Islet of Langerhans (tissue), 1 donor: ENCODE measurements around the gene MAN2B2.
"Not testable (repeated sequence)": the region's sequence is repeated elsewhere in the genome, so short reads cannot be mapped to it uniquely, and the experiment has no call there.

ENCODE experiments used
- FAIRE-seq: peaks from one replicate; lab custom pipeline; 2011; peaks lifted over from hg19 to GRCh38; lab: Jason Lieb, UNC

Gene MAN2B2

DNA sequence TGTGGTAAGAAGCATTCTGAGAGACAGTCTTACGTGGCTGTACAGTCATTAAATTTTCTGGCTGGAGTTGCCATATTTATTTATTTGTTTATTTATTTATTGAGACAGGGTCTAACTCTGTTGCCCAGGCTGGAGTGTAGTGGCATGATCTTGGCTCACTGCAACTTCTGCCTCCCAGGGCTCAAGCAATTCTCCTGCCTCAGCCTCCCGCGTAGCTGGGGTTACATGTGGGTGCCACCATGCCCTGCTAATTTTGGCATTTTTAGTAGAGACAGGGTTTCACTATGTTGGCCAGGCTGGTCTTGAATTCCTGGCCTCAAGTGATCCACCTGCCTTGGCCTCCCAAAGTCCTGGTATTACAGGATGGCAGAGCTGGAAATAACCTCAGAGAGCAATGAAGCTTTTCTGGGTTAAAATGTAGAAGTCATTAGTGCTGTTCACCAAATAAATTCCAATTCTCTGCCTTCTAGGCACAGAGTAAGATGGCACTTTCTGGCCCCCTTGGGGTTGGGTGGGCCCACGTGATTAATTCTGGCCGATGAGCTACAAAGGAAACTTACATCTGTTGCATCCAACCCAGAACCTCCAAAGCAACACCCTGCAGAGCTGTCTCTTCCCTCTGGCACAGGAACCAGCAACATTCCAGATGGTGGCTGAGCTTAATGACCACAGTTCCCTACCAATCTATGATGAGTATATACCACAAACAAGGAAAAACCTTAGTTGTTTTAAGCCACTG, 70.0 kb downstream of the MAN2B2 start:
- FAIRE-seq = no peak

GRCh38 chr4:6647169-6647568, 72.2 kb downstream of the MAN2B2 start:
- no peak for FAIRE-seq

GRCh38 chr4:6647582-6648230, 72.7 kb downstream of the MAN2B2 start:
- no peak for FAIRE-seq

GRCh38 chr4:6649216-6649615, 74.2 kb downstream of the MAN2B2 start:
- no peak for FAIRE-seq

- FAIRE-seq = not testable (repeated sequence)
Measured at GRCh38 chr4:6654211-6654610, 79.2 kb downstream of the MAN2B2 start.

DNA sequence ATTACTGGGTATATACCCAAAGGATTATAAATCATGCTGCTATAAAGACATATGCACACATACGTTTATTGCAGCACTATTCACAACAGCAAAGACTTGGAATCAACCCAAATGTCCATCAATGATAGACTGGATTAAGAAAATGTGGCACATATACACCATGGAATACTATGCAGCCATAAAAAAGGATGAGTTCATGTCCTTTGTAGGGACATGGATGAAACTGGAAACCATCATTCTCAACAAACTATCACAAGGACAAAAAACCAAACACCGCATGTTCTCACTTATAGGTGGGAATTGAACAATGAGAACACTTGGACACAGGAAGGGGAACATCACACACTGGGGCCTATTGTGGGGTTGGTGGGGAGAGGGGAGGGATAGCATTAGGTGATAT, 80.3 kb downstream of the MAN2B2 start:
- not testable (repeated sequence) for FAIRE-seq

DNA sequence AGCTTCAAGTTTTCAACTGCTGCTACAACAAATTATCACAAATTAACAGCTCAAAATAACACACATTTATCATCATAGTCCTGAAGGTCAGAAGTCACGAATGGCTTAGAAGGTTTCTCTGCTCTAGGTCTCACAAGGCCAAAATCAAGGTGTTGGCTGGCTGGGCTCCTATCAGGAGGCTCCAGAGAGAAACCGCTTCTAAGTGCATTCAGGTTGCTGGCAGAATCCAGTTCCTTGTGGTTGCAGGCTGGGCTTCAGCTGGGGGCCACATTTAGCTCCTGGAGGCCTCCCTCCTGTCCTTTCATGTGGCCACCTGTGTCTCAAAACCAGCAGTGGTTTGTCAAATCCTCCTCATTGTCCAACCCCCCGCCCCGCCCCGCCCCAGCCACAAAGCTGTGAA, 80.9 kb downstream of the MAN2B2 start:
- FAIRE-seq = no peak

- FAIRE-seq = no peak
Measured at GRCh38 chr4:6657242-6658208, 82.5 kb downstream of the MAN2B2 start.

DNA sequence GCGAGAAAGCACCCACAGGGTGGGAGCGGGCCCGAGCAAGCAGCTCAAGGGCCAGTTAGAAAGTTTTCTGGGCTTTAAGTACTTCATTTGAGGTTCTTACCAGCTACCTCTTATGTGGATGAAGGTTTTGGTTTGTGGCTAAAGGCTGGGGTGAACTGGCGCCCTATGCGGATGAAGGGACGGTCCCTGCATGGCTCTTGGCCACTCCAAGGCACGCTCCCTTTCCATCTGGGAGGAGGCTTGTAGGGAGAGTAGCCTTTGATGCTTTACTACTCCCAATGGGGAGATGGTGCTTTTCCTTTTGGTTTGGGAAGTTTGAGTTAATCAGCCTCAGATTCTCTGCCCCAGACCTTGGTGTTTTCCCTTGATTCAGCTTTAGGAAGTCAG, 83.2 kb downstream of the MAN2B2 start:
- no peak for FAIRE-seq

GRCh38 chr4:6658597-6659075, 83.6 kb downstream of the MAN2B2 start:
- no peak for FAIRE-seq

DNA sequence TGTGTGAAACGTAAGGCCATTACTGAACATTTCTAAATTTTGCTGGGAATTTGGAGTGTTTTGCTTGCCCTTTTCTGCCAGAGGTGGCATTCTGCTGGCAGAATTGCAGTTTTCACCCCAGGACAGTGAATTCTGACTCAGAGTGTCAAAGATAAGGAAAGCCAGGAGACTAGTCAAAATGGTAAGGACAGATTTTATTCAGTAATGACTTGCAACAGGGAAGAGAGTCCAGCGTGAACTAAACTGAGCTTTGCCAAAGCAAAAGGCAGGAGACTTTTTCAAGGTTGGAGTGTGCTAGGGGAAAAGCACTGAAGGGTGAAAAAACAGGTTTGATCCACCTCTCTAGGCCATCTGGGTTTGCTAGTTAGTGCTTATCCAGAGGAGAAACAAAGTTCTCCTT, 84.9 kb downstream of the MAN2B2 start:
- FAIRE-seq = no peak

GRCh38 chr4:6660430-6660829, 85.4 kb downstream of the MAN2B2 start:
- FAIRE-seq = no peak

- FAIRE-seq = no peak
Measured at GRCh38 chr4:6662591-6662990, 87.6 kb downstream of the MAN2B2 start.

GRCh38 chr4:6663596-6664393, 88.8 kb downstream of the MAN2B2 start:
- FAIRE-seq = no peak

DNA sequence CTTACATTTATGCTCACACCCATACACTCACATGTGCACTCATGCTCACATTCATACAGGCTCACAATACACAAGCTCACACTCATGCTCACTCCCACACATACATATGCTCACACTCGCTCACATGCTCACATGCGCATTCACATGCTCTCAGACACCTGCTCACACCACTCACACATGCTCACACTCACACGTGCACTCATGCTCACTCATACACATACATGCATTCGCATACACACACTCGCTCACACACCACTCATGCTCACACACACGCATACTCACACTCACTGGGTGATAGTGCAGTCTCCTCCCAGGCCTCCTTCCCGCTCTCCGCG, 90.3 kb downstream of the MAN2B2 start:
- FAIRE-seq = no peak

DNA sequence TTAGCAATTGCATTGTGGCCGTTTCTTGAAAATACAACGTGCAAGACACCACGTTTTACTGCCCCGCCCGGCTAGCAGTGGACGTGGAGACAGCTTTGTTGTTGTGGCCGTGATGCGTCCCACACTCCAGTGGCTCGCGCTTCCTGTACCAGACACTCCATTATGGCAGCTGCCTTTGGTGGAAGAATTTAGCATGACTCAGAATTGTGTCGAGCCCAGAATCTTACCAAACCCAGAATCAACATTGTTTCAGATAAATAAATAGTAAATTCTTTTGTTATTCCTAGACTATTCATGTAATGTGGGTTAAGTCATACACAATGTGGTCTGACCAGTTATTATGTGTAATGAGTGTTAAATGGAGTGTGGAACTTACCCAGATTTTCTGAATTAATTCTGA, 93.4 kb downstream of the MAN2B2 start:
- FAIRE-seq = no peak

DNA sequence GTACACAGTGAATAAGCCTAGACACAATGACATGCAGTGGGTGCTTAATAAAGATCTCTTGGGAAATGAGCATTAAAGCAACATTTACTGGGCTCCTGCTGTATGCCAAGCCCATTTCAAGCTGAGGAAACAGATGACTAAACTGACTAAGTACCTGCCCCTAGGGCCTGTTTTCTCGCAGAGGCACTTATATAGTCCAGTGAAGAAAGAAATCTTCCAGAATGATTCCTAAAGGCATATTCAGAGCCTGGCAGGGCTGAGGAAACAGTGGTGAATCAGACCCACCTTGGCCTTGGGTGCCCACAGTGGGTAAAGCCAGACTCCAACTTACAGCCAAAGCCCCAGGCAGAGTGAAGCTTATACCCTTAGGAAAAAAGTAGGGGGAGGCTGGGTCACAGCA, 96.7 kb downstream of the MAN2B2 start:
- no peak for FAIRE-seq

- FAIRE-seq = no peak
Measured at GRCh38 chr4:6672131-6672530, 97.1 kb downstream of the MAN2B2 start.

DNA sequence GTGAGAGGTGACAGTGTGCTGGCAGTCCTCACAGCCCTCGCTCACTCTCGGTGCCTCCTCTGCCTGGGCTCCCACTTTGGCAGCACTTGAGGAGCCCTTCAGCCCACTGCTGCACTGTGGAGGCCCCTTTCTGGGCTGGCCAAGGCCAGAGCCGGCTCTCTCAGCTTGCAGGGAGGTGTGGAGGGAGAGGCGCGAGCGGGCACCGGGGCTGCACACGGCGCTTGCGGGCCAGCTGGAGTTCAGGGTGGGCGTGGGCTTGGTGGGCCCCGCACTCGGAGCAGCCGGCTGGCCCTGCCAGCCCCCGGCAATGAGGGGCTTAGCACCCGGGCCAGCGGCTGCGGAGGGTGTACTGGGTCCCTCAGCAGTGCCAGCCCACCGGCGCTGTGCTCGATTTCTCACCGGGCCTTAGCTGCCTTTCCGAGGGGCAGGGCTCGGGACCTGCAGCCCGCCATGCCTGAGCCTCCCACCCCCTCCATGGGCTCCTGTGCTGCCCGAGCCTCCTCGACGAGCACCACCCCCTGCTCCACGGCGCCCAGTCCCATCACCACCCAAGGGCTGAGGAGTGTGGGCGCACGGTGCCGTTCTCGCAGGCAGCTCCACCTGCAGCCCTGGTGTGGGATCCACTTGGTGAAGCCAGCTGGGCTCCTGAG, 97.7 kb downstream of the MAN2B2 start:
- FAIRE-seq = not testable (repeated sequence)
